ENCODE data around the gene STXBP6. TPM values are rescaled to one million over a fixed set of nuclear protein-coding genes. Genes with fewer than 3 reads are reported as not detected.

Gene STXBP6
- total and polyA plus RNA-seq, 2 of the 13 experiments (the other 11 are each of a cell fraction or from before 2014, with no cell fraction given), result 35.3 to 42.8 TPM

- TF ChIP-seq NFIC (IDR thresholded peaks at IDR 0.05; ENCODE audit: low read length) (no peak), SMC3 (IDR thresholded peaks at IDR 0.05; ENCODE audit: low read length) (no peak), ARID3A (IDR thresholded peaks at IDR 0.05; ENCODE audit: low read depth, low read length) (no peak), ZNF589 (CRISPR knock-in tag; conservative IDR thresholded peaks at IDR 0.05) (no peak), ZNF691 (CRISPR knock-in tag; IDR thresholded peaks at IDR 0.05; ENCODE audit: borderline replicate concordance, low read depth) (no peak), ZFP1 (CRISPR knock-in tag; IDR thresholded peaks at IDR 0.05) (0 out of 2 replicates have a peak, but pooled peaks have one; percentile 0), HES4 (CRISPR knock-in tag; IDR thresholded peaks at IDR 0.05; ENCODE audit: borderline replicate concordance) (no peak), ZNF124 (CRISPR knock-in tag; IDR thresholded peaks at IDR 0.05) (peak; percentile 20; the same call in 1 of the 2 replicates), ZNF784 (CRISPR knock-in tag; IDR thresholded peaks at IDR 0.05; ENCODE audit: borderline replicate concordance) (no peak), CBFB (CRISPR knock-in tag; IDR thresholded peaks at IDR 0.05) (peak; percentile 93), ZNF549 (CRISPR knock-in tag; IDR thresholded peaks at IDR 0.05) (no peak), RFX5 (IDR thresholded peaks at IDR 0.05; ENCODE audit: low read depth, low read length) (no peak), DZIP1 (CRISPR knock-in tag; IDR thresholded peaks at IDR 0.05) (no peak), KAT7 (CRISPR knock-in tag; IDR thresholded peaks at IDR 0.05; ENCODE audit: borderline replicate concordance) (peak; percentile 97), TCF12 (IDR thresholded peaks at IDR 0.05) (no peak), TCF12 (CRISPR knock-in tag; IDR thresholded peaks at IDR 0.05) (no peak), ARNTL (CRISPR knock-in tag; IDR thresholded peaks at IDR 0.05) (no peak), ZNF781 (CRISPR knock-in tag; IDR thresholded peaks at IDR 0.05; ENCODE audit: borderline replicate concordance, not compliant biosample characterization) (peak; percentile 95), GFI1 (CRISPR knock-in tag; IDR thresholded peaks at IDR 0.05; ENCODE audit: borderline replicate concordance) (no peak)
- TF ChIP-seq, protein P1, sequence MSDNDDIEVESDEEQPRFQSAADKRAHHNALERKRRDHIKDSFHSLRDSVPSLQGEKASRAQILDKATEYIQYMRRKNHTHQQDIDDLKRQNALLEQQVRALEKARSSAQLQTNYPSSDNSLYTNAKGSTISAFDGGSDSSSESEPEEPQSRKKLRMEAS (IDR thresholded peaks at IDR 0.05), result no peak
- TF ChIP-seq, protein P2, sequence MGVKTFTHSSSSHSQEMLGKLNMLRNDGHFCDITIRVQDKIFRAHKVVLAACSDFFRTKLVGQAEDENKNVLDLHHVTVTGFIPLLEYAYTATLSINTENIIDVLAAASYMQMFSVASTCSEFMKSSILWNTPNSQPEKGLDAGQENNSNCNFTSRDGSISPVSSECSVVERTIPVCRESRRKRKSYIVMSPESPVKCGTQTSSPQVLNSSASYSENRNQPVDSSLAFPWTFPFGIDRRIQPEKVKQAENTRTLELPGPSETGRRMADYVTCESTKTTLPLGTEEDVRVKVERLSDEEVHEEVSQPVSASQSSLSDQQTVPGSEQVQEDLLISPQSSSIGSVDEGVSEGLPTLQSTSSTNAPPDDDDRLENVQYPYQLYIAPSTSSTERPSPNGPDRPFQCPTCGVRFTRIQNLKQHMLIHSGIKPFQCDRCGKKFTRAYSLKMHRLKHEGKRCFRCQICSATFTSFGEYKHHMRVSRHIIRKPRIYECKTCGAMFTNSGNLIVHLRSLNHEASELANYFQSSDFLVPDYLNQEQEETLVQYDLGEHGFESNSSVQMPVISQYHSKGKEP (CRISPR knock-in tag; IDR thresholded peaks at IDR 0.05), result no peak
- TF ChIP-seq, protein P3, sequence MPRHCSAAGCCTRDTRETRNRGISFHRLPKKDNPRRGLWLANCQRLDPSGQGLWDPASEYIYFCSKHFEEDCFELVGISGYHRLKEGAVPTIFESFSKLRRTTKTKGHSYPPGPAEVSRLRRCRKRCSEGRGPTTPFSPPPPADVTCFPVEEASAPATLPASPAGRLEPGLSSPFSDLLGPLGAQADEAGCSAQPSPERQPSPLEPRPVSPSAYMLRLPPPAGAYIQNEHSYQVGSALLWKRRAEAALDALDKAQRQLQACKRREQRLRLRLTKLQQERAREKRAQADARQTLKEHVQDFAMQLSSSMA (CRISPR knock-in tag; IDR thresholded peaks at IDR 0.05), result peak; percentile 82; the same call in 1 of the 2 replicates
Observed at GRCh38 chr14:24840204-24840893, 209.6 kb downstream of the STXBP6 start (continued).

Data from HepG2 (cell line).